Muscle of arm (tissue), 12 donors: ENCODE measurements around the gene ZNF628. TPM values are rescaled to one million over a fixed set of nuclear protein-coding genes. Genes with fewer than 3 reads are reported as not detected.

Experiments used
- DNase-seq: peaks from one replicate; pipeline ENCODE4 v3.0.0-alpha.2; 2013
- polyA plus RNA-seq, 12 donors: library from polyadenylated mRNA; unstranded; fragments of 120-200 nt; gene quantifications; one replicate each; pipeline ENCODE4 v1.2.1, GENCODE V29; 2013; ENCODE audit not compliant: insufficient read length in 12 of 12

ZNF628 gene
- polyA plus RNA-seq, 12 donors = 1.5 to 11.6 (median 2.4) TPM; not detected in 1

- DNase-seq = peak; percentile 79
These were observed 50.1 kb downstream of the ZNF628 start for GRCh38 chr19:55526216-55527196.

- DNase-seq = no peak
These were observed 51.0 kb downstream of the ZNF628 start for GRCh38 chr19:55527197-55528029.

GRCh38 chr19:55528030-55528803 lies 51.8 kb downstream of the ZNF628 start:
- no peak for DNase-seq

GRCh38 chr19:55529636-55530234 lies 53.3 kb downstream of the ZNF628 start:
- no peak for DNase-seq

- DNase-seq = no peak
These were observed 54.6 kb downstream of the ZNF628 start for GRCh38 chr19:55530996-55531395.

Other genes with a start within 250 kb of the ZNF628 start
- gene TMEM86B, start 247.9 kb upstream of the ZNF628 start, polyA plus RNA-seq = 1 to 10 TPM in 11 of 12 donors, not detected in 1; 1.3 to 8.3 (median 2.6) TPM
- gene PPP6R1, start 217.6 kb upstream of the ZNF628 start, polyA plus RNA-seq = 10 to 100 TPM in 11 of 12 donors, not detected in 1; 21.5 to 45.8 (median 26.3) TPM
- 10 to 100 TPM in 11 of 12 donors, not detected in 1; 13.9 to 50.2 (median 19.1) TPM for gene HSPBP1, start 196.5 kb upstream of the ZNF628 start, polyA plus RNA-seq
- 10 to 100 TPM in 2 of 12 donors, 1 to 10 TPM in 9, not detected in 1; 5.9 to 24.6 (median 6.9) TPM for gene BRSK1, start 192.6 kb upstream of the ZNF628 start, polyA plus RNA-seq
- gene TMEM150B, start 151.3 kb upstream of the ZNF628 start, polyA plus RNA-seq = 1 to 10 TPM in 2 of 12 donors, under 1 TPM in 8, not detected in 2; 0.40 to 1.1 (median 0.71) TPM
- 10 to 100 TPM in 11 of 12 donors, not detected in 1; 11.9 to 59.4 (median 19.7) TPM for gene KMT5C, start 136.7 kb upstream of the ZNF628 start, polyA plus RNA-seq
- 10 to 100 TPM in 1 of 12 donors, 1 to 10 TPM in 1, under 1 TPM in 4, not detected in 6; 0.07 to 18.3 (median 0.50) TPM for gene COX6B2, start 121.9 kb upstream of the ZNF628 start, polyA plus RNA-seq
- gene GARIN5B, start 113.4 kb upstream of the ZNF628 start, polyA plus RNA-seq = under 1 TPM in 1 of 12 donors, not detected in 11; 0.07 TPM
- gene IL11, start 106.2 kb upstream of the ZNF628 start, polyA plus RNA-seq = under 1 TPM in 10 of 12 donors, not detected in 2; 0.14 to 0.53 (median 0.30) TPM
- under 1 TPM in 1 of 12 donors, not detected in 11; 0.58 TPM for gene TMEM190, start 99.8 kb upstream of the ZNF628 start, polyA plus RNA-seq
- gene TMEM238, start 92.3 kb upstream of the ZNF628 start, polyA plus RNA-seq = under 1 TPM in 3 of 12 donors, not detected in 9; 0.22 to 0.55 (median 0.35) TPM
- gene RPL28, start 90.7 kb upstream of the ZNF628 start, polyA plus RNA-seq = 1,000 to 10,000 TPM in 10 of 12 donors, 100 to 1,000 TPM in 1, not detected in 1; 796 to 2,808 (median 1,427) TPM
- gene UBE2S, start 68.8 kb upstream of the ZNF628 start, polyA plus RNA-seq = 100 to 1,000 TPM in 1 of 12 donors, 10 to 100 TPM in 10, not detected in 1; 19.2 to 108 (median 30.4) TPM
- gene SHISA7, start 33.3 kb upstream of the ZNF628 start, polyA plus RNA-seq = 1 to 10 TPM in 1 of 12 donors, under 1 TPM in 9, not detected in 2; 0.07 to 1.1 (median 0.17) TPM
- gene ISOC2, start 15.0 kb upstream of the ZNF628 start, polyA plus RNA-seq = 10 to 100 TPM in 11 of 12 donors, not detected in 1; 24.3 to 68.0 (median 27.9) TPM
- not detected for gene C19orf85, start 11.9 kb upstream of the ZNF628 start, polyA plus RNA-seq
- gene NAT14, start 8.6 kb downstream of the ZNF628 start, polyA plus RNA-seq = 100 to 1,000 TPM in 1 of 12 donors, 10 to 100 TPM in 11; 15.8 to 381 (median 24.4) TPM
- 10 to 100 TPM in 11 of 12 donors, not detected in 1; 12.2 to 37.5 (median 19.3) TPM for gene SSC5D, start 11.8 kb downstream of the ZNF628 start, polyA plus RNA-seq
- 10 to 100 TPM in 1 of 12 donors, 1 to 10 TPM in 10, not detected in 1; 1.1 to 18.7 (median 3.2) TPM for gene SBK2, start 60.5 kb downstream of the ZNF628 start, polyA plus RNA-seq
- under 1 TPM in 3 of 12 donors, not detected in 9; 0.12 to 0.46 (median 0.18) TPM for gene SBK3, start 68.9 kb downstream of the ZNF628 start, polyA plus RNA-seq
- gene ZNF579, start 104.2 kb downstream of the ZNF628 start, polyA plus RNA-seq = 10 to 100 TPM in 7 of 12 donors, 1 to 10 TPM in 4, not detected in 1; 7.3 to 26.0 (median 10.5) TPM
- gene FIZ1, start 122.9 kb downstream of the ZNF628 start, polyA plus RNA-seq = 10 to 100 TPM in 9 of 12 donors, 1 to 10 TPM in 2, not detected in 1; 9.2 to 16.3 (median 11.0) TPM
- gene ZNF524, start 123.7 kb downstream of the ZNF628 start, polyA plus RNA-seq = 10 to 100 TPM in 1 of 12 donors, 1 to 10 TPM in 9, not detected in 2; 4.2 to 11.2 (median 6.4) TPM
- 10 to 100 TPM in 1 of 12 donors, 1 to 10 TPM in 10, not detected in 1; 4.5 to 11.0 (median 5.5) TPM for gene ZNF865, start 129.0 kb downstream of the ZNF628 start, polyA plus RNA-seq
- gene ZNF784, start 147.9 kb downstream of the ZNF628 start, polyA plus RNA-seq = 10 to 100 TPM in 2 of 12 donors, 1 to 10 TPM in 9, not detected in 1; 5.6 to 14.3 (median 6.5) TPM
- 10 to 100 TPM in 11 of 12 donors, not detected in 1; 14.0 to 42.9 (median 18.9) TPM for gene ZNF580, start 164.4 kb downstream of the ZNF628 start, polyA plus RNA-seq
- 10 to 100 TPM in 11 of 12 donors, not detected in 1; 17.9 to 33.7 (median 21.9) TPM for gene ZNF581, start 167.0 kb downstream of the ZNF628 start, polyA plus RNA-seq
- 10 to 100 TPM in 11 of 12 donors, not detected in 1; 10.1 to 17.1 (median 11.7) TPM for gene CCDC106, start 171.6 kb downstream of the ZNF628 start, polyA plus RNA-seq
- gene U2AF2, start 178.4 kb downstream of the ZNF628 start, polyA plus RNA-seq = 100 to 1,000 TPM in 8 of 12 donors, 10 to 100 TPM in 3, not detected in 1; 80.0 to 151 (median 109) TPM
- gene EPN1, start 198.6 kb downstream of the ZNF628 start, polyA plus RNA-seq = 100 to 1,000 TPM in 2 of 12 donors, 10 to 100 TPM in 9, not detected in 1; 44.1 to 113 (median 68.9) TPM